Naive B cell (primary cell): Measurements from ENCODE around the gene JAG2. TPM values are rescaled to one million over a fixed set of nuclear protein-coding genes. Genes with fewer than 3 reads are reported as not detected.

ENCODE experiments used
- ATAC-seq, 2 donors: fragments of 150-1000 bp; cut with Tn5 transposase; 2 replicates each; pipeline ENCODE4 v1.10.0; 2021; ENCODE audit warnings: low read depth in 2 of 2, mild to moderate bottlenecking in 2 of 2, moderate library complexity in 2 of 2
- DNase-seq: peaks from one replicate; pipeline ENCODE4 v3.0.0; 2022
- H3K27ac Mint-ChIP-seq, 6 donors: one replicate each; pipeline ENCODE4 v1.8.0; 2020 to 2022; ENCODE audit warnings: mild to moderate bottlenecking in 6 of 6, mixed read lengths in 6 of 6, moderate library complexity in 5 of 6, inconsistent platforms in 2 of 6
- H3K27me3 Mint-ChIP-seq, 3 donors: one replicate each; pipeline ENCODE4 v1.8.0; 2021 to 2022; ENCODE audit warnings: mixed read lengths in 3 of 3, mild to moderate bottlenecking in 1 of 3
- H3K36me3 Mint-ChIP-seq, 2 donors: one replicate each; pipeline ENCODE4 v1.8.0; 2020 to 2022; ENCODE audit warnings: mixed read lengths in 2 of 2, inconsistent platforms in 1 of 2, mild to moderate bottlenecking in 1 of 2
- H3K4me1 Mint-ChIP-seq, 3 donors: one replicate each; pipeline ENCODE4 v1.8.0; 2020 to 2022; ENCODE audit warnings: mixed read lengths in 3 of 3, inconsistent platforms in 1 of 3, mild to moderate bottlenecking in 1 of 3, moderate library complexity in 1 of 3
- H3K4me3 Mint-ChIP-seq, 8 donors: one replicate each; pipeline ENCODE4 v1.8.0; 2020 to 2022; ENCODE audit warnings: mild to moderate bottlenecking in 8 of 8, mixed read lengths in 8 of 8, moderate library complexity in 8 of 8, inconsistent platforms in 2 of 8
- H3K9me3 Mint-ChIP-seq, 7 donors: one replicate each; pipeline ENCODE4 v1.8.0; 2020 to 2022; ENCODE audit warnings: mixed read lengths in 7 of 7, mild to moderate bottlenecking in 5 of 7, inconsistent platforms in 2 of 7, moderate library complexity in 1 of 7
- polyA plus RNA-seq, 6 donors: library from polyadenylated mRNA; unstranded; fragments of 300-500 nt; fragmentation: Illumina TruSeq; gene quantifications; one replicate each; pipeline ENCODE4 v1.2.3, GENCODE V29; 2021; ENCODE audit warnings: low read depth in 6 of 6

The JAG2 gene
- polyA plus RNA-seq, 6 donors from 2014 or later: not detected

- H3K27ac Mint-ChIP-seq: no peak overlapping the region
- no peak for DNase-seq
- H3K4me1 Mint-ChIP-seq: peaks cover 0 to under 1% (median 0%) of the 10 kb centered on the region in 3 donors
These were observed 13.4 kb downstream of the JAG2 start for GRCh38 chr14:105155071-105155651.

GRCh38 chr14:105154476-105154871 is 14.1 kb downstream of the JAG2 start:
- DNase-seq (no peak), ATAC-seq (no peak)
- peaks cover 0 to 15% (median 11%) of the 10 kb centered on the region in 3 donors for H3K27me3 Mint-ChIP-seq
- H3K36me3 Mint-ChIP-seq: peaks cover 0 to 7% of the 10 kb centered on the region in 2 donors
- H3K4me1 Mint-ChIP-seq: no peaks in the 10 kb centered on the region
- H3K4me3 Mint-ChIP-seq: no peak overlapping the region
- peaks cover 0 to 3% (median 0%) of the 10 kb centered on the region in 7 donors for H3K9me3 Mint-ChIP-seq
- H3K27ac Mint-ChIP-seq: peak overlapping the region in 1 of 6 donors; percentile 74

More at GRCh38 chr14:105155071-105155651, 13.4 kb downstream of the JAG2 start:
- Mint-ChIP-seq H3K9me3 (peaks cover 0 to 3% (median 0%) of the 10 kb centered on the region in 7 donors), H3K27me3 (peaks cover 0 to 15% (median 11%) of the 10 kb centered on the region in 3 donors), H3K4me3 (no peak overlapping the region), H3K36me3 (peaks cover 0 to 7% of the 10 kb centered on the region in 2 donors)
- no peak for ATAC-seq

DNA sequence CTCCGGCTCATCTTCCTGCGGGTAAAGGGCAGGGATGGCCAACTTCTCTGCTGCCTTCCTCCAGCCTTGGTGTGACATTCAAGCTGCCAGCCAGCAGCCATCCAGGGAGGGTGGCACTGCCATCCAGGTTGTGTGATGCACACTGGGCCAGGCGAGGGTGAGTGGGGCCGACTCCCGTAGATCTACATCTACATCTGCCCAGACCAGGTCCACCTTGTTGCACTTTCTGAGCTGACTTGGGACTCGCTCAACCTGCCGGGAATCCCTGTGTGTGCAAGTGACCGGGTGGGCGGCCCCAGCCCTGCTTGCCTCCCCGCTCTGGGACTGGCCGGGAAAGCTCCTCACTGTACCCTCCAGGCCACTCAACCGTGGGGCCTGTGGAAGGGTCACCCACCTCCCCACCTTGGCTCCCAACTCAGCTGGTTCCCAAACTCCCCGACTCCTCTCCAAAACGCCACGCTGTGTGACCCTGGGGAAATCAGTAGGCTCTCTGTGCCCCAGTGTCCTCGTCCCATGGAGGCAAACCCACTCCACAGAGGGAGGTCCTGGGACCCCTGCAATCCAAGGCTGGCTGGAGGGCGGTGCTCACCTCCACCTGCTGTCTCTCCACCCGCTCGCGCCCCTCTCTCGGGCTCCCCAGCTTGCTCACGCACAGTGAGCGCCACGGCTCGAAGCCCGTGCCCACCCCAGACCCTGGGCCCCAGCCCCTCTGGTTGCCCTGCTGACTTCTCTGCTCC is 14.7 kb downstream of the JAG2 start:
- H3K36me3 Mint-ChIP-seq: peaks cover 0 to 7% of the 10 kb centered on the region in 2 donors
- H3K27ac Mint-ChIP-seq: no peak overlapping the region
- DNase-seq: no peak
- no peak overlapping the region for H3K4me3 Mint-ChIP-seq
- H3K4me1 Mint-ChIP-seq: no peaks in the 10 kb centered on the region
- peaks cover 0 to 15% (median 11%) of the 10 kb centered on the region in 3 donors for H3K27me3 Mint-ChIP-seq
- no peak for ATAC-seq
- peaks cover 0 to 3% (median 0%) of the 10 kb centered on the region in 7 donors for H3K9me3 Mint-ChIP-seq

- Mint-ChIP-seq H3K4me3 (no peak overlapping the region), H3K27ac (no peak overlapping the region), H3K4me1 (no peaks in the 10 kb centered on the region), H3K9me3 (peaks cover 0 to 3% (median 0%) of the 10 kb centered on the region in 7 donors), H3K27me3 (peaks cover 0 to 15% (median 11%) of the 10 kb centered on the region in 3 donors), H3K36me3 (peaks cover 0 to 7% of the 10 kb centered on the region in 2 donors)
- DNase-seq (no peak), ATAC-seq (no peak)
These were observed 15.2 kb downstream of the JAG2 start for GRCh38 chr14:105153331-105153731.

- no peaks in the 10 kb centered on the region for H3K4me1 Mint-ChIP-seq
- peaks cover 0 to 3% (median 0%) of the 10 kb centered on the region in 7 donors for H3K9me3 Mint-ChIP-seq
- peaks cover 0 to 7% of the 10 kb centered on the region in 2 donors for H3K36me3 Mint-ChIP-seq
- H3K27me3 Mint-ChIP-seq: peaks cover 0 to 15% (median 11%) of the 10 kb centered on the region in 3 donors
- no peak overlapping the region for H3K27ac Mint-ChIP-seq
- DNase-seq: no peak
- no peak overlapping the region for H3K4me3 Mint-ChIP-seq
- no peak for ATAC-seq
These were observed 15.8 kb downstream of the JAG2 start for GRCh38 chr14:105152794-105153241.

GRCh38 chr14:105151838-105152793 is 16.5 kb downstream of the JAG2 start:
- DNase-seq (no peak), ATAC-seq (peak; percentile 44 to 52)
- no peaks in the 10 kb centered on the region for H3K9me3 Mint-ChIP-seq
- H3K36me3 Mint-ChIP-seq: peaks cover 0 to 2% of the 10 kb centered on the region in 2 donors
- no peak overlapping the region for H3K4me3 Mint-ChIP-seq
- peaks cover 0 to 10% (median 6%) of the 10 kb centered on the region in 3 donors for H3K27me3 Mint-ChIP-seq
- H3K27ac Mint-ChIP-seq: no peak overlapping the region
- H3K4me1 Mint-ChIP-seq: no peaks in the 10 kb centered on the region

DNA sequence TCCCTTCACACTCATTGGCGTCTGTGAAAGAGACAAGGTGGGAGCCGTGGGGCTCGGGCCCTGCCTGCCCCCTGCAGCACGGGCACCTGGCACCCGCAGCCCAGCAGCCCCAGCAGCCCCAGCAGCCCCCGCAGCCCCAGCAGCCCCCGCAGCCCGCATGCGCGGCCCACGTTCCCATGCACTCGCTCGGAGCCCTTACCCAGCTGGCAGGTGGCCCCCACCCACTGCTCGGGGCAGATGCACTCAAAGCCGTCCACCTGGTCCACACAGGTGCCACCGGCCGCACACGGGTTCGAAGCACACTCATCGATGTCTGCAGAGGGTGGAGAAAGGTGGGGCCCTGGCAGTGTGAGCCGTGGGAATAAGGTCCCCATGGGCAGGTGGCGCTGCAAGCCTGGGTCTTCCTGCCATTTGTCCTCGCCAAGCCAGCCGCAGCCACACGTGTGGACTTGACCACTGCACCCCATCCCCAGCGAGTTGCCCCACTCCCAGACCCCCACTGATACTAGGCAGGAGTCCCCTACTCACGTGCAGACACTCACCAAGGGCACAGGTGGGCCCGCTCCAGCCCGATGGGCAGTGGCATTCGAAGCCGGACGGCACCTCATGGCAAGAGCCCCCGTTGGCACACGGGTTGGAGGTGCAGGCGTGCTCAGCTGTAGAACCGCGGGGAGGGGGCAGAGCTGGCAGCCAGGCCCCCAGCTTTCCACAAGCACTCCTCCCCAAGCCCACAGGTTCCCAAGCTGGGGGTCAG is 17.3 kb downstream of the JAG2 start:
- H3K4me1 Mint-ChIP-seq: no peaks in the 10 kb centered on the region
- H3K36me3 Mint-ChIP-seq: no peaks in the 10 kb centered on the region
- no peak for ATAC-seq
- no peak overlapping the region for H3K27ac Mint-ChIP-seq
- no peaks in the 10 kb centered on the region for H3K9me3 Mint-ChIP-seq
- no peak for DNase-seq
- no peak overlapping the region for H3K4me3 Mint-ChIP-seq
- H3K27me3 Mint-ChIP-seq: peaks cover 0 to 7% (median 0%) of the 10 kb centered on the region in 3 donors

DNA sequence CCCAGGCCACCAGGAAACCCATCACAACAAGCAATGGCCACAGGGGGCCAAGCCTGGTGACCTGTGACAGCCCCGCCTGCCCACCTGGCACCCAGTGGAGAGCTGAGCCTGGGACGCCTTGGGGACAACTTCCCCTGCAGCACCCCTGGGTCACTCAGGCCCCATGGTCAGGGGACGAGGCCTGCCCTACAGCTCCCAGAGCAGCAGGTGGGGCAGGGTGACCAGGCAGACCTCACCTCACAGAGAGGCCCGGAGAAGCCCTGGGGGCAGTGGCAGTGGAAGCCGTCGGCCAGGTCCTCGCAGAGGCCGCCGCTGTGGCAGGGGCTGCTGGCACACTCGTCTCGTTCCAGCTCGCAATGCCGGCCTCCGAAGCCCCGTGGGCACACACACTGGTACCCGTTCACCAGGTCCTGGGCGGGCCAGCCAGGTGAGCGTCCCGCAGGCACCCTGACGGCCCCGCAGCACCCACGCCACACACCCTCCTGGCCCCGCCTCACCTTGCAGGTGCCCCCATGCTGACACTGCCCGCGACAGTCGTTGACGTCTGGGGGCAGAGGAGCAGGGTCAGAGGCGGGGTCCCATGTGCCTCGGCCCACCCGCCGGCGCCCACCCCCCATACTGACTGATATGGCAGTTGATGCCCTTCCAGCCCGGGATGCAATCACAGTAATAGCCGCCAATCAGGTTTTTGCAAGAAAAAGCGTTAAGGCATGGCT is 18.1 kb downstream of the JAG2 start:
- Mint-ChIP-seq H3K27me3 (peaks cover 0 to 7% (median 0%) of the 10 kb centered on the region in 3 donors), H3K4me3 (no peak overlapping the region), H3K9me3 (no peaks in the 10 kb centered on the region), H3K27ac (no peak overlapping the region), H3K36me3 (no peaks in the 10 kb centered on the region), H3K4me1 (no peaks in the 10 kb centered on the region)
- DNase-seq (no peak), ATAC-seq (no peak)

DNA sequence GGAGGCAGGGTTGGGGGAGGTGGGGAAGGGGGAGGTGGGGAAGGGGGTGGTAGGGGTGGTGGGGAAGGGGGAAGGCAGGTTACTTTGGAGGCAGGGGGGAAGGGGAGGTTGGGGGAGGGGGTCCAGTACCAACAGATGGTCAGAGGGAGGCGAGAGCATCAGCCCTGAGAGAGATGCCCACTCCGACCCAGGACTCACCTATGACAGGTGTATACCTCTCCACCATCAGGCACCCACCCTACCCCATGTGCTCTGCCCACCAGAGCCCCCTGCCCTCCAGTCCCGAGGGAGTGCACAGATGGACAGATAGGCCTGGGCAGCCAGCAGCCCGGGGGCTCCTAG is 18.6 kb downstream of the JAG2 start:
- no peak overlapping the region for H3K4me3 Mint-ChIP-seq
- no peaks in the 10 kb centered on the region for H3K4me1 Mint-ChIP-seq
- ATAC-seq (no peak), DNase-seq (no peak)
- no peaks in the 10 kb centered on the region for H3K9me3 Mint-ChIP-seq
- H3K27me3 Mint-ChIP-seq: peaks cover 0 to 7% (median 0%) of the 10 kb centered on the region in 3 donors
- H3K36me3 Mint-ChIP-seq: no peaks in the 10 kb centered on the region
- no peak overlapping the region for H3K27ac Mint-ChIP-seq

DNA sequence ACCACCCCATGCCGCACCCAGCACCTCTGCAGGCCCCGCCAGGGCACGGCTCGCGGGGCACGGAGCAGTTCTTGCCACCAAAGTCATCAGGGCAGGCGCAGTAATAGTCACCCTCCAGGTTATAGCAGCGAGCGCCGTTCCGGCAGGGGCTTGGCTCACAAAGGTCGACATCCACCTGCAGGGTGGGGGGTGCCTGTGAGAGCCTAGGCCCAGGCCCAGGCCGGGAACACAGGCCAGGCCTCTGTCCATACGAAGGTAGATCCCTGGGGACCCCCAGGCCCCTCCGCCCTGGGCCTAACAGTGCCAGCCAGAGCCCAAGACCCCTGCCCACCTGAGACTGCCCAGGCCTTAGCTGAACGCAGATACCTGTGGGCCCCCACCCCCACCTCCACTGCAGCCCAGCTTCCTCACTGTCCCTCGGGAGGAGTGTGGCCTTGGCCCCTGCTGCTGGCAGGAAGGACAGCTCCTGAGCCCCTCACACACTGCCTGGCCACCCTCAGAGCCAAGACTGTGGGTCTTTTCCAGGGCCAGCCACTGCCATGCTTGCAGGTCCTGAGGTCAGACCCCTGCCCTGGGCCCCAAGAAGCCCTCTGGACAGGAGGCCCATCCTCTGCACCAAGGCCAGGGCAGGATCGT is 19.3 kb downstream of the JAG2 start:
- Mint-ChIP-seq H3K4me1 (no peaks in the 10 kb centered on the region), H3K36me3 (no peaks in the 10 kb centered on the region), H3K27ac (no peak overlapping the region), H3K27me3 (peaks cover 0 to 1% (median 0%) of the 10 kb centered on the region in 3 donors), H3K9me3 (no peaks in the 10 kb centered on the region), H3K4me3 (no peak overlapping the region)
- ATAC-seq (no peak), DNase-seq (no peak)

DNA sequence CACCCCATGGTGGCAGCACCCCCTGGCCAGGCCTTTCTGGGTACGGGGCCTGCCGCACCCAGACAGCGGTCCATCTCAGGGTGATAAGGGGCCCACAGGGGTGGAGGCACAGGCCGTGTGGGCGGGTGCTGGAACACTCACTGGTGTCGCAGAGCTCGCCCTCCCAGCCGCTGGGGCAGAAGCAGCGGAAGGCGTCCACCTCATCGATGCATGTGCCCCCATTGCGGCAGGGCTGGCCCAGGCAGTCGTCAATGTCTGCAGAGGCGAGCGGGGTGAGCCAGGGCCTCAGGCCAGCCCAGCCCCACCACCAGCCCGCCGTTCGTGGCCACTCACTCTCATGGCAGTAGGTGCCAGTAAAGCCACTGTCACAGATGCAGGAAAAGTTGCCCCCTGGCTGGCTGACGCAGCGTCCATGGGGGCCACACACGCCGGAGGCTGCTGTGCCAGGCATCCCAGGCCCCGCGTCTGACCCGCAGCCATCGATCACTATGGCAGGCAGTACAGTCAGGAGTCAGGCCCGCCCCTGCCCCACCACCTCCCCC is 19.9 kb downstream of the JAG2 start:
- no peaks in the 10 kb centered on the region for H3K27me3 Mint-ChIP-seq
- no peaks in the 10 kb centered on the region for H3K4me1 Mint-ChIP-seq
- DNase-seq (no peak), ATAC-seq (no peak)
- H3K4me3 Mint-ChIP-seq: no peak overlapping the region
- H3K9me3 Mint-ChIP-seq: no peaks in the 10 kb centered on the region
- no peaks in the 10 kb centered on the region for H3K36me3 Mint-ChIP-seq
- no peak overlapping the region for H3K27ac Mint-ChIP-seq
